ENCODE measurements around the gene DIMT1.

- TF ChIP-seq GATA2 (IDR thresholded peaks at IDR 0.05; ENCODE audit: low read depth, low read length) (no peak), GATA3 (IDR thresholded peaks at IDR 0.05; ENCODE audit: low read depth, low read length) (no peak)
These were observed 32.3 kb downstream of the DIMT1 start for GRCh38 chr5:62371409-62371808.
